CD4-positive, alpha-beta T cell treated with Interleukin-4 for 4 hours (primary cell): ENCODE data around the gene PCNP.
A peak's percentile ranks its signal among the peaks of the same experiment; 100 is the strongest.
"Not testable (repeated sequence)": the region's sequence is repeated elsewhere in the genome, so short reads cannot be mapped to it uniquely, and the experiment has no call there.

Source experiments
- DNase-seq: peaks from one replicate; pipeline ENCODE4 v3.0.0-alpha.2; 2020

Gene PCNP

DNA sequence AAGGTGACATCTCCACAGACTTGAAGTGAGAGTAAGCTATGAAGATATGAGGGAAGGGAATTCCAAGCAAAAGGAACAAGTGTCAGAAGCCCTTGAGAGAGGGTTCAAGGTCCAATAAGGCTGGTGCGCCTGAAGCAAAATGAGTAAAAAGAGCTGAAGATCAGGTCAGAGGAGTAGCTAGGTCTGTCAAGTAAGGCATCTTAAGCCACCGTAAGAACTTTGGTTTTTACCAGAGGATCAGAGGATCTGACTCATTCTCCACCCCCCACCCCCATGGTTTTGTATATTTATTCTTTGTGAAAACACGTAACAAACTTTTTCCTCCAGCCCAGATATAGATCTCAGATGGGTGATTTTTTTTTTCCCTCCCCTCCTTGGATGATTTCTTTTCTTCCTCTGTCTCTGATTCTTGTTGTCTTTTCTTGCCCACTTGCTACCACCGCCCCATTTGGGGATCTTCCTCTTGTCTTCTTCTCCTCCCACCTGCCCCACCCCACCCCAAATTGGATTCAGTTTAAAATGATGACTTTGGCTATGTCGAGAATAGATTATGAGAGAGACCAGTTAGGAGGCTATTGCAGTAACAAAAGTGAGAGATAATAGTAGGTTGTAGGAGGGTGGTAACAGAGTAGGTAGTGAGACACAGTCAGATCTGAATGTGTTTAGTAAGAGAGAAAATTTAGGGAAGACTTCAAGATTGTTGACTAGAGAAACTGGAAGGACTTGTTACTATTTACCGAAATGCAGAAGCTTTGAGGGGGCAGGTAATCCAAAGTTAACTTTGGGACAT lies 6.3 kb upstream of the PCNP start:
- DNase-seq = no peak

DNA sequence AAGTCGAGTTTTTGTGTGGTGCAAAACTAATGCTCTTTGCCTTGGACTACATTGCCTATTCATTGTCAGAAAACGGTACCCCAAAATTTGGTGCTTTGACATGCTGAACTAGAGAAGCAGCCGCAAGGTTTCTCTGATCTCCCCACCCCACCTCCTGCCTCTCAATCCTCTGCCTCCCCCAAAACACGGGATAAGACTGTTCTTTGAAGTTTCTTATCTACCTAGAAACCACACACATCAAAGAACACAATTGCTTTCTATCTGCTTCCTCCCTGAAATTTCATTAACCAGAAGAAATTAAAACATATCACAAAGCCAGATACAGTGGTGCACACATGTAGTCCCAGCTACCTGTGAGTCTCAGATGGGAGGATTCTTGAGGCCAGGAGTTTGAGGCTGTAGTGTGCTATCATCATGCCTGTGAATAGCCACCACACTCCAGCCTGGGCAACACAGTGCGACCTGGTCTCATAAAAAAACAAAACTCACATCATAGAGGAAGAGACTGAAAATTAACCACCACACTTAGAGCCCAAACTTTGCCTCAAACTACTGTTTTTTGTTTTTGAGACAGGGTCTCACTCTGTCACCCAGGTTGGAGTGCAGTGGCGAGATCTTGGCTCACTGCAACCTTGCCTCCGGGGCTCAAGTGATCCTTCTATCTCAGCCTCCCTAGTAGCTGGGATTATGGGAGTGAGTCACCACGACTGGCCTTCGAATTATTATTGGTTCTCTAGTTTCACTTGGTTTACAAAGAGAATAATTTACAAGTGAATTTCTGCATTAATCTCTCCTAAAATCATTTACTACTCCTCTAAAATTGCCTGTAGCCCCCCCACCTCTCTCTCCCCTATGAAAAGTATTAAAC lies 2.7 kb upstream of the PCNP start:
- peak; percentile 35 for DNase-seq

DNA sequence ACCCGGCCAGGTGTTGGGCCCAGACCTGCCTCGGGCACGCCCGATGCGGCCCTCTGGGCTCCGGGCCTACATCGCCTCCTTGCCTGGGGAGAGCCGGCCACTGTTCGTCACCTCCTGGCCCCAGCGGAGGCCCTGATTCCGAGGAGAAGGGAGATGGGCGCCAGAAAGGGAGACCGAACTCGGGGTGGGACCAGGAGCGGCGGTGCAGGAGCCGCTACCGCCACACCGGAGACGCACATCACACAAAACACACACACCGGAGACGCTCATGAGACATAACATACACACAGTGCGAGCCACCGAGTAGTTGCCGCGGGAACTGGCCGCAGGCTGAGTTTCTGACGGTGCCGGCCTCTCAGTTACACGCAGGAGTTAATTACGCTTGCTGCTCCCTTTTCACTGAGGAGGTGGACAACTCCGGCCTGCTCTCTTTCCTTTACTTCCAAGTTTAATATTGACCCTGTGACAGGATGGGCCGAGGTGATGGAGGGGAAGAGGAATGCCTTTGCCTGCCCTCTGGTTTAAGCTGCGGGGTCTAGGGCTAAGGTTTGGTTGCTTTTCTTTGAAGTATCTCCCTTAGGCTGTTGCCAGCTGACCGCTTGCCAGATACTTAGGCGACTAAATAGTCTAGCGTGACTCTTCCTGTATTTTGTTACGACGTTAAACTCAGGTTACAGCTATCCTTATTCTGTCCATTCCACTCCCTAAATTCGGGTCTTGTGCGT lies 570 bp downstream of the PCNP start:
- DNase-seq = peak; percentile 62

DNA sequence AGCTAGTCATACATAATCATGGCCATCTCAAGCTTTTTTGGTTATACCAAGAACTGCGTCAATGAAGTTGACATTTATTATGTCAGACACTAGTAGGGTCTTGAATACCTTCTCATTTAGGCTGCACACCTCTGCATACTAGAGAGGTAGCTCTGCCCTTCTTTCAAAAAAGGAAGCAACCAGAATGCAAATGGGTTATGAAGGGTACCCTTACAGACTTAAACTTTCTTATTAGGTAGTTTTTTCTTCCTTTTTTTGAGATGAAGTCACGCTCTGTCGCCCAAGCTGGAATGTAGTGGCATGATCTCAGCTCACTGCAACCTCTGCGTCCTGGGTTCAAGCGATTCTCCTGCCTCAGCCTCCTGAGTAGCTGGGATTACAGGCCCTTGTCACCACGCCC lies 3.3 kb downstream of the PCNP start:
- DNase-seq = no peak

DNA sequence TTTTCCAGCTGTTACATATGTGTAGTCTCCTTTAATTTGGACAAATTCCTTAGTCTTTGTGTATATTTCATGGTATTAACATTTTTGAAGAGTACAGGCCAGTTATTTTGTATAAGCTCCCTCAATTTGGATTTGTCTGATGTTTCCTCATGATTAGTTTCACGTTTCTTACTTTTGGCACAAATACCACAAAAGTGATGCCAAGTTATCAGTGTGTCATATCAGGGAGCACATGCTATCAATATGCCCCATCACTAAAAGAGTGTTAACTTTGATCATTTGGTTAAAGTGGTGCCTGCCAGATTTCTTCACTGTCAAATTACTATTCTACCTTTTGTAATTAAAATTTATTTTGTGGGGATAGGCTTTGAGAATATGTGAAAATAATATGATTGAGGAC lies 14.6 kb downstream of the PCNP start:
- DNase-seq = no peak

DNA sequence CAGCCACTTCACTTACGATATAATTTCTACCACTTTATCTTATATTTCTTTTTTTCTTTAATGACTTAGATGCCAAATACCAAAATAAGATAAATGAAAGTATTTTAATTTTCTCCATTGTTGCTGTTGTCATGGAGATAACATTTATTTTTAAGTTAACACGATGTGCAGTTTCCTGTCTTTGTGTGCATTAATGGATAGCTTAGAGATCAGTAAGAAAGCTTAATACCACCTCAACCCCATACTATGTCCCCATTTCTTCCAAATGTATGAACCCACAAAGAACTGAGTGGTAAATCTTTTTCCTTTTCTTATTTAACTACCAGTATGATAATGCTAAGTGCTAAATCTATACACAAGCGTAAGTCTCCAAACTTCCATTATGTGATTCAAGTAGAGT lies 17.1 kb downstream of the PCNP start:
- no peak for DNase-seq

DNA sequence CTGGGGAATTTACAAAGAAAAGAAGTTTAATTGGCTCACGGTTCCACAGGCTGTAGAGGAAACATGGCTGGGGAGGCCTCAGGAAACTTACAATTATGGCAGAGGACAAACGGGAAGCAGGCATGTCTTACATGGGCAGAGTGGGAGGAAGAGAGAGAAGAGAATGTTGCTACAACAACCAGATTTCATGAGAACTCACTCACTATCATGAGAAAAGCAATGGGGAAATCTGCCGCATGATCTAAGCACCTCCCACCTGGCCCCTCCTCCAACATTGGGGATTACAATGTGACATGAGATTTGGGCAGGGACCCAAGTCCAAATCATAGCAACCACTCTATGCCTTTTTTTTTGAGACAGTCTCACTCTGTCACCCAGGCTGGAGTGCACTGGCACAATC lies 28.8 kb downstream of the PCNP start:
- no peak for DNase-seq

DNA sequence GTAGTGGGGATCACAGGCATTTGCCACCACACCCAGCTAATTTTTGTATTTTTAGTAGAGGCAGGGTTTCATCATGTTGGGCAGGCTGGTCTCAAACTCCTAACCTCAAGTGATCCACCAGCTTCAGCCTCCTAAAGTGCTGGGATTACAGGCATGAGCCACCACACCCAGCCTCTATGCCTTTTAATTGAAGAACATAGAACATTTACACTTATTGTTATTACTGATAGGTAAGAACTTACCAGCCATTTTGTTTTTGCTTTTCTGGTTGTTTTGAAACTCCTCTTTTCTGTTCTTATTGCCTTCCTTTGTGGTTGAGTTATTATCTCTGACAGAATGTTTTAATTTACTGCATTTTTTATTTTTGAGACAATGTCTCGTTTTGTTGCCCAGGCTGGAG lies 29.2 kb downstream of the PCNP start:
- no peak for DNase-seq

DNA sequence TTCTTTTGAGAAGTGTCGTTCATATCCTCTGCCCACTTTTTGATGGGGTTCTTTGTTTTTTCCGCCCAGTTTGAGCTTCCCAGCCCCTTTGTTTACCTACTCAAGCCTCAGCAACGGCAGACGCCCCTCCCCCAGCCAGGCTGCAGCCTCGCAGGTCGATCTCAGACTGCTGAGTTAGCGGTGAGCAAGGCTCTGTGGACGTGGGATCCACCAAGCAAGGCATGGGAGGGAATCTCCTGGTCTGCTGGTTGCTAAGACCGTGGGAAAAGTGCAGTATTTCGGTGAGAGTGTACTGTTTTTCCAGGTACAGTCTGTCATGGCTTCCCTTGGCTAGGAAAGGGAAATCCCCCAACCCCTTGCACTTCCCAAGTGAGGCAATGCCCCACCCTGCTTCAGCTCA lies 31.4 kb downstream of the PCNP start:
- DNase-seq = not testable (repeated sequence)

DNA sequence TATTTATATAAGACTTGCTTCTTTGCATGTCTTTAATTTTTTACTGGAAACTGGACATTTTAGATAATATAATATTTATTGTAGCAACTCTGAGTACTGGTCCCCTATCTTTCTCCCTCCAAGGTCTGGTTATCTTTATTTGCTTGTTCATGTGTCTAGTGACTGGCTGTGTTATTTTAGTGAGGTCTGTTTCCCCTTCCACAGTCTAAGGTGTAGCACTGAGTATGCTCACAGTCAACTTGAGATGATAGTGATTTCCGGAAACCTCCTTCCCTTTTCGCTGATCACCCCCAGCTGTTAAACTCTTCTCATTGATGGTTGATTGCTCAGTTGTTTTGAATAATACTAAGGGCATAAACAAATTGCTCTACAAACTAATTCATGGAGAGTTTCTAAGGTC lies 37.0 kb downstream of the PCNP start:
- DNase-seq = no peak

DNA sequence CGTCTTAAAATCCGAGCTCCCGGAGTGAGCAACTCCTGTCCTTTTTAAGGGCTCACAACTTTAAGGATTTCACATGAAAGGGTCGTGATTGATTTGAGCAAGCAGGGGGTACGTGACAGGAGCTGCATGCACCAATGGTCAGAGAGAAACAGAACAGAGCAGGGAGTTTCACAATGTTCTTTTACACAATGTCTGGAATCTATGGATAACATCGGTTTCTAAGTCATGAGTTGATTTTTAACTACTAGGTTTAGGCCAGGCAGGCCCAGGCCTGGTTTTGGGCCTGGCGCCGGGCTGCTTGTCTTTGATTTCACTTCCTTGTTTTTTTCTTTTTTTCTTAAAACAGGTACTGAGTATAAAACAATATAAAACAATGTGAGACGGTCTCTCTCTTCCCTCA lies 39.0 kb downstream of the PCNP start:
- not testable (repeated sequence) for DNase-seq

DNA sequence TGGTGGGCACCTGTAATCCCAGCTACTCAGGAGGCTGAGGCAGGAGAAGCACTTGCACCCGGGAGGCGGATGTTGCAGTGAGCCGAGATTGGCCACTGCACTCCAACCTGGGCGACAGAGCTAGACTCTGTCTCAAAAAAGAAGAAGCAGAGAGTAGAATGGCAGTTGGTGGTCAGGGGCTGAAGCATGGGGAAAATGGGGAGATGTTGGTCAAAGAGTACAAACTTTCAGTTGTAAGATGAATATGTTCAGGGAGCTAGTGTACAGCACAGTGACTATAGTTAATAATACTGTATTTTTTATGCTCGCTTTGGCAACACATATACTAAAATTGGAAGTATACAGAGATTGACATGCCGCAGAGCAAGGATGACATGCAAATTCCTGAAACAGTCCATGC lies 41.5 kb downstream of the PCNP start:
- no peak for DNase-seq

DNA sequence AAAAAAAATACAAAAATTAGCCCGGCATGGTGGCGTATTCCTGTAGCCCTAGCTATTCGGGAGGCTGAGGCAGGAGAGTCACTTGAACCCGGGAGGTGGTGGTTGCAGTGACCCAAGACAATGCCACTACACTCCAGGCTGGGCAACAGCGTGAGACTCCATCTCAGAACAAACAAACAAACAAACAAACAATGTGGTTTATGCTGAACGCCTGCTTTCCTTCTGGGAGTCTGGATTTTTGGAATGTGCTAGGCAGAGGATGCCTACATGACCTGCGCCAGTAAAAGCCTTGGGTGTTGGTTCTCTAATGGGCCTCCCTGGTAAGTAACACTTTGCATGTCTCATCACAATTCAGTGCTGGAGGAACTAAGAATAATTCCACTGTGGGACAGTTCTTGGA lies 43.5 kb downstream of the PCNP start:
- no peak for DNase-seq

DNA sequence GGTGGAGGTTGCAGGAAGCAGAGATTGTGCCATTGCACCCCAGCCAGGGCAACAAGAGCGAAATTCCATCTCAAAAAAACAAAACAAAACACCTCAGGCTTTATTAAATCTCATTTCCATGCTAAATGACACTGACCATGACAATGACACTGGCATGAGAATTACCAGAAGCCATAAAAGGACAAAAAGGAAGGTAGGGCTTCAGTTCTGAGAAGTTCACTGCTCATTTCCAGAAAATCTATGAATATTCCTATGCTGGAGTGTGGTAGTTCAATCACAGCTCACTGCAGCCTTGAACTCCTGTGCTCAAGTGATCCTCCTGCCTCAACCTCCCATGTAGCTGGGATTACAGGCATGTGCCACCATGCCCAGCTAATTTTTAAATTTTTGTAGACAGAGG lies 44.7 kb downstream of the PCNP start:
- DNase-seq = no peak

DNA sequence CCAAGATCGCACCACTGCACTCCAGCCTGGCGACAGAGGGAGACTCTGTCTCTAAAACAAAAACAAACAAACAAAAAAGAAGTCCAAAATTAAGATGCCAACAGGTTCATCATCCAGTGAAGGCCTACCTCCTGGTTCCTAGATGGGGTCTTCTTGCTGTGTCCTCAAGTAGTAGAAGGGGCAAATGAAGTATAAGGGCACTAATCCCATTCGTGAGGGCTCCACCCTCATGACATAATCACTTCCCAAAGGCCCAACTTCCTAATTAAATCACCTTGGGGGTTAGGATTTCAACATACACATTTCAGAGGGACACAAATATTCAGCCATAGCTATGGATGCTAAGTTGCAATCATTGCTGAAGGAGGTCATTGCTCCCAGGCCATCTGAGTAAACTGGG lies 45.8 kb downstream of the PCNP start:
- DNase-seq = no peak

DNA sequence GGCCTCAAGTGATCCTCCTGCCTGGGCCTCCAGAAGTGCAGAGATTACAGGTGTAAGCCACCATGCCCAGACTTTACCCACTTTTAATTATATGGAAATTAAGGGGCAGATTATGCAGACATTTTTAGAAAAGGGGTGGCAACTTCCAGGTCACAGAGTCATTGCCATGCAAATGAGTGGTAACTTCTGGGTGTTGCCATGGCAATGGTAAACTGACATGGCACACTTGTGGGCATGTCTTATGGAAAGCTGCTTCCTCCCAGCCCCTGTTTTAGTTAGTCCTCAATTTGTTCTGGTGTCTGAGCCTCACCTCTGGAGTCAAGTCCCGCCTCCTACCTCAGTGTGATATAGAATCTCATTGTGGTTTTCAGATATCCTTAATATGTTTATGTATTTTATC lies 49.7 kb downstream of the PCNP start:
- no peak for DNase-seq

DNA sequence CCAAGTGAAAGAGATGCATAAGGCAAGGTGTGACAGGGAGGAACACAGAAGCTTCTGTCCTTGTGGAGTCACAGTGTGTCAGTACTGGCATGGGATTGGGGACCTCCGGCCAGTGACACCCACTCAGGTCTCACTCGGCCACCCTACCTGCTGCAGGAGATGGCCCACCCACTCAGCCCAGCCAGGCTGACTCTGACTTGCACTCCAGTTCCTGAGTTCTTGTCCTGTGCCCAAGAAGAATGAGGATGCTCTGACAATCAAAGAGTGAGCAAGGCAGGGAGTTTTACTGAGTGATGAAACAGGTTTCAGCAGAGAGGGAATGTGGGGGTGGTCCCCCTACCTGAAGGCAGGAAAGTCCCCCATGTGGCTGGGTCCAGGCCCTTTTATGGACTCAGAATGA lies 50.9 kb downstream of the PCNP start:
- DNase-seq = no peak

DNA sequence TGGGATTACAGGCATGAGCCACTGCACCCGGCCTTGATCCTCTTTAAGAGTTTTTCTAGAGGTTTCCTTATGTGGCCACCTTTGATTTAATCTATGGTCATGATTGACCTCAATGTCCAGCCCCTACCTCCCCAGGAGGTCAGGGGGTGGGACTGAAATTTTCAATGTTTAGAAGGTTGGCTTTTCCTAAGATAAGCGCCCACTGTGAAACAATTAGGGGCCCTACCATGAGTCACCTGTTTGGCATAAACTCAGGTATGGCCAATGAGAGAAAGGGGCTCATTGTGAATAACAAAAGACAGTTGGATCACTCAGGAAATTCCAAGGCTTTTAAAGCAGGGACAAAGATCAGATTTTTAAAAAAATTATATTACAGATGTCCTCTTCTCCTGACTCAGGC lies 51.9 kb downstream of the PCNP start:
- no peak for DNase-seq

DNA sequence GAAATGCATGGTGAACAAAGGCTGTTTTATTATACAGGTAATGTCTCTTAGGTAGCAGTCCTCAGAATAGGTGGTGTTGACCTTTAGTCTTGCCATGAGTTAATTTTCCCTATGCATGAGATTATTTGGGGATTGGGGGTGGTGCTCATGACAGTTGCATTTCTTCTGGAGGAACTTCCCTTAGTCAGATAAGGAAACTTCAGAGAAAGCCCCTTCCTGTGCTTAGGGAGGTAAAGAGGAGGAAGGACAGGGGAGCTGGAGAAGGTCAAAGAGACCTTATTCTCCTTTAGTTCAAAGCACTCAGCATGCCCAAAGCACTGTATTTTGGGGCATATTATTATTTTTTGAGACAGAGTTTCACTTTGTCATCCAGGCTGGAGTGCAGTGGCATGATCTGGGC lies 55.2 kb downstream of the PCNP start:
- DNase-seq = no peak

DNA sequence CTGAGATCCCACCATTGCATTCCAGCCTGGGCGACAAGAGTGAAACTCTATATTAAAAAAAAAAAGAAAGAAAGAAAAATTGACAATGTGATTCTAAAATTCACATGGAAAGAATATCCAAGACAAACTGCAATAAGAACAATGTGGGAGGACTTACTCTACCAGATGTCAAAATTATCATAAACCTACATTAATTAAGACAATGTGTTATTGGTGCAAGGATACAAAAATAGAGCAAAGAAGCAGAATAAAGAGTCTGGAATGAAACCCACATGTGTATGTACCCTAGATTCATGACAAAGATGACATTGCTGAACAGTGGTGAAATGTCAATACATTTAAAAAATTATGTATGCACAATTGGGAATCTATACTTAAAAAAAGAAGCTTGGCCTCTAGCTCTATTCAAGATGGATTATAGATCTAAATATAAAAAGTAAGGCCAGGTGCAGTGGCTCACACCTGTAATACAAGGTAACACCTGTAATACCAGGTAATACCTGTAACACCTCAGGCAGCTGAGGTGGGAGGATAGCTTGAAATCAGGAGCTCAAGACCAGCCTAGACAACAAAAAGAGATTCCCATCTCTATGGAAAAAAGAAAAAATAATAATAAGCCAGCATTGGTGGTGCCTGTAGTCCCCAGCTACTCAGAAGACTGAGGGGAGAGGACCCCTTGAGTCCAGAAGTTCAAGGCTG lies 57.3 kb downstream of the PCNP start:
- no peak for DNase-seq

DNA sequence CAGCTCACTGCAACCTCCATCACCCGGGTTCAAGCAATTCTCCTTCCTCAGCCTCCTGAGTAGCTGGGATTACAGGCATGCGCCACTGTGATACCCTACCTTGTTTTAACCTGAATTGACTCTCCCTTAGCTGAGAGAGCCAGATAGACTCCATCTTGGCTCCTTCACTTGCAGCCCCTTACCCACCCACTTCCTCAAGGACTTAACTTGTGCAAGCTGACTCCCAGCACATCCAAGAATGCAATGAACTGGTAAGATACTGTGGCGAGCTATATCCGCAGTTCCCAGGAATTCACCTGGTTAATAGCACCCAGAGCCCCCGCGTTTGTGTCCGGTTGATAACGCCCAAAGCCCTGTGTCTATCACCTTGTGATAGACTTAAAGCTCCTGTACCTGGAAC lies 58.0 kb downstream of the PCNP start:
- not testable (repeated sequence) for DNase-seq

DNA sequence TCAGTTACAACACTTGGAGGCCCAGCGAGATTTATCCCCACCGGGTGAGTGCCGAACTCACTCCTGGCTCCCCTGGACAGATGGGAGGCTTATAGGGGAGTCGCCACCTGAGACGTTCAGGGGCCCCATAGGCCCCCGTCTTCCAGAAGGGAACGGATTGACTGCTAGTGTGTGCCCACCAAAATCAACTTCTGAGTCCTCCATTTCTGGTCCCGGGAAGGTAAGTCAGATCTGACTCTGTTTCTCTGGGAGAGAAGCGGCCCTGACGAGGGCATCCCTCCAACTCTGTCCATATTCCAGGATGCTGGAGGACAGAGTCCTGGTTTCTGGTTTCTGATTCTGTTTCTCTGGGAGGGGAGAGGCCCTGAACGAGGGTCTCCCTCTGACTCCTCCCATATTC lies 58.6 kb downstream of the PCNP start:
- no peak for DNase-seq

DNA sequence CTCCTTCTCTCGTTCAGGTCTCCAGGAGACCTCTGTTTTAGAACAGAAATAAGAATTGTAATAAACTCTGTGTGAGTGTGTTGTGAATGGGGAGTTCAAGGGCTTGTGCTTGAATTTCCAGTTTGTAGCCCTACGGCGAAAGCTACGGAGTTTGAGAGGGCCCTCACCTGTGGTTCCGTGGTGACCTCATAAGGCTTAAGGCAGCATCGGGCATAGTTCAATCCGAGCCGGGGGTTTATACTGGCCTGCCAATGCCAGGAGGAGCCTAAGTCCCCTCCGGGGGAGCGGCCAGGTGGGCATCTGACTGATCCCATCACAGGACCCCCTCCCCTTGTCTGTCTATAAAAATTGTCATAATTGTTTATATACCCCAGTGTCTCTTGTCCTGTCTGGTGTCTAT lies 59.2 kb downstream of the PCNP start:
- no peak for DNase-seq
